Smooth muscle cell of bladder (primary cell): Measurements from ENCODE around the gene CXCL10. TPM values are rescaled to one million over a fixed set of nuclear protein-coding genes. Genes with fewer than 3 reads are reported as not detected.

Experiments used
- total RNA-seq: library from RNA; depleted of rRNA; stranded (reverse); fragments of >200 nt; gene quantifications from 2 replicates; pipeline ENCODE4 v1.2.3, GENCODE V29; 2014

The CXCL10 gene
- 0.09 and 0.28 TPM in 2 replicates for total RNA-seq

GRCh38 chr4:76023389-76023788, at the start of gene CXCL10:
Gene CXCL10 (minus strand): TSS chr4:76023497. CDS start chr4:76023431, 66 bp downstream.

DNA sequence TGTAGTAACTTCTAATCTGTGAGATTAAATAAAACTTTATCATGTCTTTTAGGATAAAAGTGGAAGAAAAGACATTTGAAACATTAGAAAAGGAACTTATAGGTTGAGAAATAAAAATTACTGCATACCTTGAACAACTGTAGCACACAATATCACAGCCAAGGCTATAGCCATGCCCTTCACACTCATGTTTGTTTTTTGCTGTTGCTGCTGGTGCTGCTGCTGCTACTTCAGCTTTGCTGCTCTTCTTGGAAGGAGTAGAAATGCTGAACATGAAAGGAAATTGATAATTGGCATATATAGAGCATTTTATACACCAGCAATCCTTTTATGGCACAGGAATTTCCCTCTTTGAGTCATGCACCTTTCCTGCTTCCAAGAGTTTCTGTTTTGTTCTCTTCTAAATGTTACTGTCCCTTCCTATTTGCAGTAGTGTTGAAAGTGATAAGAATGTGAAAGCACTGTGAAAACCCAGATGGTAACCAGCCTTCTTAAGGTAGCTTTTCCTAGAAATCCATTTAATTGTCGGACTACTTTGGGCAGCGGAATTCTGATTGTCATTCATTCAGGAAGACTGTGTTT, 12.6 kb upstream of the CXCL10 start, which contains the start of gene CXCL11:
Gene CXCL11, minus strand, starts transcription at position 272 of the 582 bp plus-strand sequence. Its CDS starts 83 bp downstream, at position 189.

DNA sequence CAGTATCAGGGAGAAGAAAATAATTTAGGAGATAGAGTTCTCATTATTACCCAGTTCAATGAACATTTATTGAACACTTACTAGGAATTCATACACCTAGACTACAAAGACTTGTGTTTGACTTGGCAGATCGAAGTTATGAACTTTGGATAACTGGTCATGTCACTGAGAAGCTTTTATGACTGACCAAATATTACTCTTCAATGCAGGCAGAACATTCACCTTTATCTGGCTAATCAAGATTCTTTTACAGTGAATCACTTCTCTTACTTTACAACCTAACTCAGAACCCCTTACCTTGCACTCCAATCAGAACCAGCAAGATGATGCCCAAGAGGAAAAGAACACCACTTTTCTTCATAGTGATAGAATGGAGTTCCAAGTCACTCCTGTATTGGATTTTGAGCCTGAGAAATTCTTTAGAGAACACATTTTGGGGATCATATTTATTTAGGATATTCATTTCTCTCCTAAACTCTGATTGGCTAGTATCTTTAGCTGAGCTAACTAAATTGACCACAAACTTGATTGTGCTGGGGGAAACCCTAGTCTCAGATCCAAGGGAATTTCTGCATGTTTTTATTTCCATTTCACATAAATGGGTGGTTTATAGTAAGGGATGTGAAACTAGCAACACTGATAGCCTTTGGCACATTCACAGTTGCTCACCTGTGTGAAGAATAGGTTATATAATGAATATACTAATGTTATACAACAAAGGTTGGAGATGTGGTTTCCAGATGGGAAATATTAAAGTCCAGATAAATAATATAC, 16.0 kb downstream of the CXCL10 start, which contains the start of gene CXCL9:
Gene CXCL9, minus strand, starts transcription at position 421 of the 774 bp plus-strand sequence. Its CDS starts 60 bp downstream, at position 361.

Other genes with a start within 250 kb of the CXCL10 start
- not detected in 2 replicates for gene PPEF2, start 121.0 kb downstream of the CXCL10 start, total RNA-seq
- 33.0 and 41.0 TPM in 2 replicates for gene NAAA, start 82.5 kb downstream of the CXCL10 start, total RNA-seq
- 21.0 and 26.6 TPM in 2 replicates for gene SDAD1, start 32.6 kb downstream of the CXCL10 start, total RNA-seq
- under 0.01 TPM in 1 of 2 replicates, not detected in the other for gene CXCL9, start 16.0 kb downstream of the CXCL10 start, total RNA-seq
- gene CXCL11, start 12.6 kb upstream of the CXCL10 start, total RNA-seq, result 0.14 TPM in 1 of 2 replicates, not detected in the other
- 0.09 and 0.28 TPM in 2 replicates for gene ART3, start 51.2 kb upstream of the CXCL10 start, total RNA-seq
- gene NUP54, start 124.9 kb upstream of the CXCL10 start, total RNA-seq, result 44.4 and 57.5 TPM in 2 replicates
- gene SCARB2, start 190.3 kb upstream of the CXCL10 start, total RNA-seq, result 315 and 349 TPM in 2 replicates
- gene FAM47E, start 228.2 kb upstream of the CXCL10 start, total RNA-seq, result 0.28 and 1.4 TPM in 2 replicates